Stimulated activated memory B cell treated with anti-CD40 and anti-IgM and Interleukin-4, amounts not matched to agents 10 μg/mL and 1 μg/mL and 100 μg/mL, for 72 hours (primary cell): ENCODE measurements around the gene CHRNA7.

Experiments used
- ATAC-seq: fragments of 150-1000 bp; cut with Tn5 transposase; 2 replicates; pipeline ENCODE4 v1.10.0; 2021
- H3K27ac Mint-ChIP-seq: one replicate; pipeline ENCODE4 v1.8.0; 2022; ENCODE audit warnings: mild to moderate bottlenecking, mixed read lengths
- H3K27me3 Mint-ChIP-seq: one replicate; pipeline ENCODE4 v1.8.0; 2022; ENCODE audit warnings: mixed read lengths
- H3K36me3 Mint-ChIP-seq: one replicate; pipeline ENCODE4 v1.8.0; 2022; ENCODE audit warnings: mixed read lengths
- H3K4me1 Mint-ChIP-seq: one replicate; pipeline ENCODE4 v1.8.0; 2022; ENCODE audit warnings: mixed read lengths
- H3K4me3 Mint-ChIP-seq: one replicate; pipeline ENCODE4 v1.8.0; 2022; ENCODE audit warnings: mild to moderate bottlenecking, moderate library complexity, mixed read lengths
- H3K9me3 Mint-ChIP-seq: one replicate; pipeline ENCODE4 v1.8.0; 2022; ENCODE audit warnings: mixed read lengths

The CHRNA7 gene

GRCh38 chr15:32029862-32030781 lies at the start of gene CHRNA7:
Gene CHRNA7 (plus strand): TSS chr15:32030515. CDS start chr15:32030595, 80 bp downstream.
- H3K9me3 Mint-ChIP-seq, result no peaks in the 10 kb centered on the region
- H3K4me3 Mint-ChIP-seq, result peak within 1 kb of the TSS; percentile 52
- no peaks in the 10 kb centered on the region for H3K36me3 Mint-ChIP-seq
- peaks cover 4% of the 10 kb centered on the region for H3K4me1 Mint-ChIP-seq
- ATAC-seq, result peak; percentile 61
- H3K27ac Mint-ChIP-seq, result no peak within 1 kb of the TSS
- peaks cover 53% of the 10 kb centered on the region for H3K27me3 Mint-ChIP-seq

DNA sequence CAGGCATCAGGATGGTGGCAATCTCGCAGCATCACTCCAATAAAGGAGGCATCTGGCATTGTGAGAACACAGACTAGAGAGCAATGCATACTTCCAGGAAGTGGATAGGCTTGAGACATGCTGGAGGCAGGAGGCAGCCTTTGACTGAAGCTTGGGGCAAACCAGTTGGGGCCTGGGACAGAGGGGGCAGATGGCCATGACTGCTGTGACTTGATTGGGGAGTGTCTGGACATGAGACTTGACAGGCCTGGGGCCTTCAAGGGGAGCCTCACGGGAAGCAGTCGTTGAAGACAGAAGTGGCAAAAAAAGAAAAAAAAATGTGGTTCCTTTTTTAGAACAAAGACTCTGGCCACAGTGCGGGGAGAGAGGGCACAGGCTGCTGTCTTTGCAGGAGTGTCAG lies 44.7 kb upstream of the CHRNA7 start:
- peaks cover 10% of the 10 kb centered on the region for H3K27me3 Mint-ChIP-seq

DNA sequence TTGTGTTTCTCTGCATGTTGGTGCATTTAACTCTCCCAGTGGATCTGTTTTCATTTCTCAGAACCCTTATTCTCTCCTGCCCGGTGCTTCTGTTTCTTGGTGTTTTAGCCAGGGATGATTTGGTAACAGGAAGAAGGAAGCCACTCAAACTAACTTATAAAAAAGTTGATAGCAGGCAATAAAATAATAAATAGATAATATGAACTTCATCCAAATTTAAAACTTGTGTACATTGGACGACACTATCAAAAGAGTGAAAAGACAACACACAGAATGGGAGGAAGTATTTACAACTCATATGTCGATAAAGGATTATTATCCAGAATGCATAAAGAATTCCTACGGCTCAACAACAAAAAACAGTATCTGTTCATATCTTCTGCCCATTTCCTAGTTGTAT lies 37.3 kb upstream of the CHRNA7 start:
- peaks cover 8% of the 10 kb centered on the region for H3K27me3 Mint-ChIP-seq
- no peak for ATAC-seq
- H3K9me3 Mint-ChIP-seq, result peaks cover 6% of the 10 kb centered on the region
- no peak overlapping the region for H3K4me3 Mint-ChIP-seq
- H3K27ac Mint-ChIP-seq, result no peak overlapping the region
- H3K36me3 Mint-ChIP-seq, result no peaks in the 10 kb centered on the region
- no peaks in the 10 kb centered on the region for H3K4me1 Mint-ChIP-seq

More for the DNA sequence above, 44.7 kb upstream of the CHRNA7 start:
- Mint-ChIP-seq H3K36me3 (no peaks in the 10 kb centered on the region), H3K4me3 (no peak overlapping the region), H3K4me1 (peaks cover 7% of the 10 kb centered on the region), H3K9me3 (peaks cover 6% of the 10 kb centered on the region), H3K27ac (no peak overlapping the region)
- no peak for ATAC-seq

DNA sequence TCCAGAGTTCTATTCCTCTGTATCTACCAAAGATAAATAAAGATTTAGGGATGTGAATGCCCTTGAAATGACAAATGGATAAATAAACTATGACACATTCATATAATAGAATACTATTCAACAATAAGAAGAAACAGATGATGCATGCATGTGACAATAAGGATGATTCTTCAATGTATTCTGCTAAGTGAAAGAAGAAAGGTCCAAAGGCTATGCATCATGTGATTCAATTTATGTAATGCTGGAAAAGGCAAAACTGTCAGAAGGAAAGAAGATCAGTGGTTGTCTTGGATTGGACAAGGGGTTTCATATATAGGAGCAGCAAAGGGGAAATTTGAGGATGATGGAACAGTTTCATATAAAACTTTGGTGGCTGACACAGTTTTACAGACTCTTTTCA lies 32.6 kb upstream of the CHRNA7 start:
- no peak for ATAC-seq
- H3K4me3 Mint-ChIP-seq, result no peak overlapping the region
- no peaks in the 10 kb centered on the region for H3K9me3 Mint-ChIP-seq
- H3K36me3 Mint-ChIP-seq, result no peaks in the 10 kb centered on the region
- peaks cover 31% of the 10 kb centered on the region for H3K27me3 Mint-ChIP-seq
- no peaks in the 10 kb centered on the region for H3K4me1 Mint-ChIP-seq
- no peak overlapping the region for H3K27ac Mint-ChIP-seq

GRCh38 chr15:32003558-32003957 lies 26.8 kb upstream of the CHRNA7 start:
- Mint-ChIP-seq H3K4me3 (no peak overlapping the region), H3K36me3 (no peaks in the 10 kb centered on the region), H3K4me1 (no peaks in the 10 kb centered on the region), H3K27ac (no peak overlapping the region), H3K27me3 (peaks cover 30% of the 10 kb centered on the region), H3K9me3 (peaks cover 3% of the 10 kb centered on the region)
- no peak for ATAC-seq

- no peaks in the 10 kb centered on the region for H3K36me3 Mint-ChIP-seq
- no peak overlapping the region for H3K27ac Mint-ChIP-seq
- H3K9me3 Mint-ChIP-seq, result peaks cover 3% of the 10 kb centered on the region
- no peak overlapping the region for H3K4me3 Mint-ChIP-seq
- peaks cover 29% of the 10 kb centered on the region for H3K27me3 Mint-ChIP-seq
- H3K4me1 Mint-ChIP-seq, result no peaks in the 10 kb centered on the region
- ATAC-seq, result no peak
Measured at GRCh38 chr15:32004249-32004648, 26.1 kb upstream of the CHRNA7 start.

- no peak overlapping the region for H3K4me3 Mint-ChIP-seq
- peaks cover 3% of the 10 kb centered on the region for H3K9me3 Mint-ChIP-seq
- H3K27me3 Mint-ChIP-seq, result peaks cover 9% of the 10 kb centered on the region
- H3K27ac Mint-ChIP-seq, result no peak overlapping the region
- no peak for ATAC-seq
- no peaks in the 10 kb centered on the region for H3K4me1 Mint-ChIP-seq
- H3K36me3 Mint-ChIP-seq, result no peaks in the 10 kb centered on the region
Measured at GRCh38 chr15:32007355-32007960, 22.9 kb upstream of the CHRNA7 start.

- ATAC-seq, result no peak
- H3K27me3 Mint-ChIP-seq, result peaks cover 28% of the 10 kb centered on the region
- no peaks in the 10 kb centered on the region for H3K36me3 Mint-ChIP-seq
- no peak overlapping the region for H3K4me3 Mint-ChIP-seq
- H3K9me3 Mint-ChIP-seq, result no peaks in the 10 kb centered on the region
- no peaks in the 10 kb centered on the region for H3K4me1 Mint-ChIP-seq
- H3K27ac Mint-ChIP-seq, result no peak overlapping the region
Measured at GRCh38 chr15:32014953-32015352, 15.4 kb upstream of the CHRNA7 start.

- Mint-ChIP-seq H3K4me1 (no peaks in the 10 kb centered on the region), H3K27ac (no peak overlapping the region), H3K27me3 (peaks cover 23% of the 10 kb centered on the region), H3K9me3 (no peaks in the 10 kb centered on the region), H3K36me3 (no peaks in the 10 kb centered on the region), H3K4me3 (no peak overlapping the region)
- no peak for ATAC-seq
Measured at GRCh38 chr15:32020156-32020555, 10.2 kb upstream of the CHRNA7 start.

DNA sequence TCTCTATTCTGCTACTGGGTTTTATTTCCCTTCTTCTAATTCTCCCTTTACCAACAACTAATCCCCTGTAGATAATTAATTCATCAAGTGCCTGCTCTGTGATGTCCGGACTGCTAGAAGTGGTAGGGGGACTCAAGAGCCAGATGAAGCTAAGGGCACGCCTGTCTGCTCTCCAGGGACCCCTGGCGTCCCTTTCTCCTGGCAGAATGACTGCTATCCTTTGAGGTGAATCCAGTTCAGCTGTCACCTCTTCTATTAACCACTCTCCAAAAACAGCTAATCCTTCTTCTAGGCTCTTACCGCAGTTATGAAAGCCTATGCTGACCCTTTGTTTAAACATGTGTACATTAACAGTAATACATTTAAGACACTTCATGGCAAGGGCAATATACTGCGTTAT lies 1.4 kb upstream of the CHRNA7 start:
- Mint-ChIP-seq H3K4me3 (no peak overlapping the region), H3K9me3 (no peaks in the 10 kb centered on the region), H3K4me1 (peaks cover 4% of the 10 kb centered on the region), H3K27ac (no peak overlapping the region), H3K36me3 (no peaks in the 10 kb centered on the region), H3K27me3 (peaks cover 53% of the 10 kb centered on the region)
- no peak for ATAC-seq

- peak overlapping the region; percentile 52 for H3K4me3 Mint-ChIP-seq
- H3K27me3 Mint-ChIP-seq, result peaks cover 53% of the 10 kb centered on the region
- no peak overlapping the region for H3K27ac Mint-ChIP-seq
- no peaks in the 10 kb centered on the region for H3K36me3 Mint-ChIP-seq
- peaks cover 4% of the 10 kb centered on the region for H3K4me1 Mint-ChIP-seq
- ATAC-seq, result no peak
- no peaks in the 10 kb centered on the region for H3K9me3 Mint-ChIP-seq
Measured at GRCh38 chr15:32029409-32029861, 880 bp upstream of the CHRNA7 start.

DNA sequence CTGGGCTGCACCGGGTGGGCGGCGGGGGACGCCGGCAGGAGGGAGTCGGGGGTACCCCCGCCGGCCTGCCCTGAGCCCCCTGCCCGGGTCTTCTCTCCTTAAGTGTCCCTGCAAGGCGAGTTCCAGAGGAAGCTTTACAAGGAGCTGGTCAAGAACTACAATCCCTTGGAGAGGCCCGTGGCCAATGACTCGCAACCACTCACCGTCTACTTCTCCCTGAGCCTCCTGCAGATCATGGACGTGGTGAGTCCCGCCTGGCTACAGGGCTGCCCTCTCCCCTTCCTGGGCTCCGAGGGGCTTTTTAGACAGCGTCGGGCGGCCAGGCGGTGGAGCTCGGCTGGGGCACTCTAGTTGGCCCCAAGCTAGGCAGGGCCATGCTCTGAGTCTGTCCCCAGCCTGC lies 480 bp downstream of the CHRNA7 start:
- Mint-ChIP-seq H3K36me3 (no peaks in the 10 kb centered on the region), H3K4me3 (peak overlapping the region; percentile 9)

DNA sequence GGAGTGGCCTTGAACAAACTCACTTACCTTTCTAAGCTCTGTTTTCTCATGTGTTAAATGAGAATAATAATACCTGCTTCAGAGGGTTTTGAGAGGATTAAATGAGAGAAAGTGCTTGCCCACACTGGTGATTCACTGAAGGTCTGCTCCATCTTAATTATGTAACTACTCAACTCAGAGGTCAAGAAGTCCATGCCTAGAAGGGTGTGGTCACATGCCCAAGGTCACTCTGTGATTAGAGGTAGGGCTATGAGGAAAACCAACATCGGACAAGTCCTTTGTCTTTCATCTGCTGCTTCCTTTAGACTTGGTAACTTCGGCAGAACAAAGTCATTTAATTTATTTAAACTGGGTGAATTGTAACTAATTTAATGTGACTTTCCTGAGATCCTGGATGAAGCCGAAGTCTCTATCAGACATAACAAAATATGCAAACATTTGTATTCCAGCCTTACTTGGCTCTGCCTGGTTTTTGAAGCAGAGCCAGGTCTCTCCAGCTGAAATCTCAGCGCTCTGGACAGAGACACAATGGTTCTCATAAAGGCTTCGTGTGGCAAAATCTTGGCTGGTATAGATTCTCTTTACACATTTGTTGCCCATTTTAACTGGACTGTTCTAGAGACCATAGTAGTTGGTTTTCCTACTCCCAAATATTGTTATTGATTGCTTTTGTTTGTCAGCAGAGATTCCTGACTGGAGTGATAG lies 3.0 kb downstream of the CHRNA7 start:
- Mint-ChIP-seq H3K36me3 (no peaks in the 10 kb centered on the region), H3K4me3 (no peak overlapping the region), H3K4me1 (peaks cover 4% of the 10 kb centered on the region), H3K9me3 (peaks cover 3% of the 10 kb centered on the region), H3K27me3 (peaks cover 36% of the 10 kb centered on the region), H3K27ac (no peak overlapping the region)
- no peak for ATAC-seq

More for the DNA sequence above, 480 bp downstream of the CHRNA7 start:
- no peak for ATAC-seq
- H3K27me3 Mint-ChIP-seq, result peaks cover 53% of the 10 kb centered on the region
- H3K4me1 Mint-ChIP-seq, result peaks cover 4% of the 10 kb centered on the region
- H3K9me3 Mint-ChIP-seq, result no peaks in the 10 kb centered on the region
- no peak overlapping the region for H3K27ac Mint-ChIP-seq

GRCh38 chr15:32034106-32034505 lies 3.8 kb downstream of the CHRNA7 start:
- peaks cover 4% of the 10 kb centered on the region for H3K4me1 Mint-ChIP-seq
- H3K27ac Mint-ChIP-seq, result no peak overlapping the region
- ATAC-seq, result no peak
- no peaks in the 10 kb centered on the region for H3K36me3 Mint-ChIP-seq
- no peak overlapping the region for H3K4me3 Mint-ChIP-seq
- peaks cover 29% of the 10 kb centered on the region for H3K27me3 Mint-ChIP-seq
- H3K9me3 Mint-ChIP-seq, result peaks cover 3% of the 10 kb centered on the region

GRCh38 chr15:32035285-32035684 lies 5.0 kb downstream of the CHRNA7 start:
- ATAC-seq, result no peak
- no peaks in the 10 kb centered on the region for H3K4me1 Mint-ChIP-seq
- H3K9me3 Mint-ChIP-seq, result peaks cover 4% of the 10 kb centered on the region
- no peak overlapping the region for H3K27ac Mint-ChIP-seq
- H3K27me3 Mint-ChIP-seq, result peaks cover 20% of the 10 kb centered on the region
- no peaks in the 10 kb centered on the region for H3K36me3 Mint-ChIP-seq
- H3K4me3 Mint-ChIP-seq, result no peak overlapping the region
